GM23338 (cell line): ENCODE measurements around the gene RPRD1A. TPM values are rescaled to one million over a fixed set of nuclear protein-coding genes. Genes with fewer than 3 reads are reported as not detected.

Experiments used
- ATAC-seq: fragments of 200-7000 bp; cut with Tn5 transposase; 3 replicates; pipeline ENCODE4 v1.9.1; 2020
- DNase-seq: peaks from one replicate; pipeline ENCODE4 v3.0.0-alpha.2; 2015; ENCODE audit warnings: low spot score
- H2AFZ ChIP-seq: fragments of 200-600 bp; sonication (generic); 2 replicates; pipeline ENCODE4 v1.8.0; 2016; ENCODE audit warnings: antibody characterized with exemption, mild to moderate bottlenecking, moderate library complexity
- H3F3A ChIP-seq: fragments of 200-600 bp; sonication (generic); replicated peaks from 2 replicates; pipeline ENCODE4 v1.8.0; 2017; ENCODE audit warnings: antibody characterized with exemption, mixed run types, low read depth
- H3K27ac ChIP-seq: fragments of 200-600 bp; sonication (generic); 2 replicates; pipeline ENCODE4 v1.6.1; 2016; ENCODE audit warnings: low read depth
- H3K27me3 ChIP-seq: fragments of 200-600 bp; sonication (generic); 2 replicates; pipeline ENCODE4 v1.8.0; 2016; ENCODE audit warnings: mild to moderate bottlenecking, mixed run types, moderate library complexity; ENCODE audit not compliant: insufficient read depth
- H3K36me3 ChIP-seq: fragments of 200-600 bp; sonication (generic); 2 replicates; pipeline ENCODE4 v1.8.0; 2016; ENCODE audit warnings: mild to moderate bottlenecking; ENCODE audit not compliant: insufficient read depth
- H3K4me1 ChIP-seq: fragments of 200-600 bp; sonication (generic); 2 replicates; pipeline ENCODE4 v1.8.0; 2016; ENCODE audit warnings: mild to moderate bottlenecking, moderate library complexity; ENCODE audit not compliant: insufficient read depth
- H3K4me2 ChIP-seq: fragments of 200-600 bp; sonication (generic); 2 replicates; pipeline ENCODE4 v1.7.1; 2017; ENCODE audit warnings: mixed run types
- H3K4me3 ChIP-seq: fragments of 200-600 bp; sonication (generic); 2 replicates; pipeline ENCODE4 v1.6.1; 2016; ENCODE audit warnings: mixed run types
- H3K79me2 ChIP-seq: fragments of 200-600 bp; sonication (generic); replicated peaks from 2 replicates; pipeline ENCODE4 v1.8.0; 2017; ENCODE audit warnings: mild to moderate bottlenecking; ENCODE audit not compliant: insufficient read depth
- H3K9me2 ChIP-seq: fragments of 200-600 bp; sonication (generic); 2 replicates; pipeline ENCODE4 v1.8.0; 2017; ENCODE audit not compliant: insufficient read depth
- H4K20me1 ChIP-seq: fragments of 200-600 bp; sonication (generic); replicated peaks from 2 replicates; pipeline ENCODE4 v1.8.0; 2017; ENCODE audit warnings: mild to moderate bottlenecking; ENCODE audit not compliant: insufficient read depth
- H3K27ac Mint-ChIP-seq: 2 replicates; pipeline ENCODE4 v1.8.0; 2020; ENCODE audit warnings: inconsistent platforms, mild to moderate bottlenecking, moderate library complexity, mixed read lengths
- H3K27me3 Mint-ChIP-seq: 3 replicates; pipeline ENCODE4 v1.8.0; 2022; ENCODE audit warnings: low read depth, mild to moderate bottlenecking, moderate library complexity, mixed read lengths, inconsistent platforms; ENCODE audit not compliant: insufficient read depth, poor library complexity
- H3K36me3 Mint-ChIP-seq: 3 replicates; pipeline ENCODE4 v1.8.0; 2021; ENCODE audit warnings: low read depth, mild to moderate bottlenecking, inconsistent platforms, moderate library complexity, mixed read lengths
- H3K4me1 Mint-ChIP-seq: 3 replicates; pipeline ENCODE4 v1.8.0; 2020; ENCODE audit warnings: mild to moderate bottlenecking, inconsistent platforms, mixed read lengths
- H3K4me3 Mint-ChIP-seq: 3 replicates; pipeline ENCODE4 v1.8.0; 2021; ENCODE audit warnings: moderate library complexity, mild to moderate bottlenecking, inconsistent platforms, mixed read lengths
- H3K9me3 Mint-ChIP-seq: 3 replicates; pipeline ENCODE4 v1.8.0; 2020; ENCODE audit warnings: moderate library complexity, mild to moderate bottlenecking, inconsistent platforms, mixed read lengths
- CREB1 ChIP-seq: fragments of 250-450 bp; sonication (Bioruptor Pico); IDR thresholded peaks from 2 replicates; pipeline ENCODE4 v1.5.0; 2020; ENCODE audit warnings: low read depth, mild to moderate bottlenecking, moderate library complexity
- EZH2 ChIP-seq: fragments of 200-600 bp; sonication (generic); IDR thresholded peaks from one replicate; pipeline ENCODE4 v1.8.0; 2017; ENCODE audit warnings: antibody characterized with exemption, mild to moderate bottlenecking, low read depth; ENCODE audit not compliant: unreplicated experiment
- JUNB ChIP-seq: IDR thresholded peaks from one replicate; pipeline ENCODE4 v1.6.1; 2016; ENCODE audit warnings: antibody characterized with exemption; ENCODE audit not compliant: unreplicated experiment
- NANOG ChIP-seq: IDR thresholded peaks from 2 replicates; pipeline ENCODE4 v1.6.1; 2016; ENCODE audit warnings: antibody characterized with exemption, borderline replicate concordance
- POLR2AphosphoS5 ChIP-seq: IDR thresholded peaks from 2 replicates; pipeline ENCODE4 v1.6.1; 2016; ENCODE audit warnings: antibody characterized with exemption, low read depth
- REST ChIP-seq: IDR thresholded peaks from one replicate; pipeline ENCODE4 v1.6.1; 2018; ENCODE audit warnings: antibody characterized with exemption; ENCODE audit not compliant: unreplicated experiment
- STAT1 ChIP-seq: IDR thresholded peaks from one replicate; pipeline ENCODE4 v1.6.1; 2016; ENCODE audit warnings: antibody characterized with exemption; ENCODE audit not compliant: unreplicated experiment
- ZNF331 ChIP-seq: fragments of 250-450 bp; sonication (Bioruptor Pico); IDR thresholded peaks from 2 replicates; pipeline ENCODE4 v1.5.0; 2020; ENCODE audit warnings: low read depth, mild to moderate bottlenecking, moderate library complexity
- polyA plus RNA-seq: library from polyadenylated mRNA; unstranded; fragments of >200 nt; fragmentation: Nextera tagmentation; extraction: Ambion mirVana; gene quantifications from 2 replicates; pipeline ENCODE4 v1.2.1, GENCODE V29; 2016
- total RNA-seq: library from RNA; depleted of rRNA; stranded (reverse); fragments of >200 nt; shearing (Covaris generic); gene quantifications from 2 replicates; pipeline ENCODE4 v1.2.3, GENCODE V29; 2014
- TF ChIP-seq, protein P1 (sequence below): IDR thresholded peaks from 2 replicates; pipeline ENCODE4 v1.6.1; 2016; ENCODE audit warnings: antibody characterized with exemption
- TF ChIP-seq, protein P2 (sequence below): fragments of 250-450 bp; sonication (Bioruptor Pico); IDR thresholded peaks from 2 replicates; pipeline ENCODE4 v1.5.0; 2020; ENCODE audit warnings: mild to moderate bottlenecking, moderate library complexity

The RPRD1A gene
- total and polyA plus RNA-seq, 2 experiments from 2014 or later: 67.9 to 157 TPM

DNA sequence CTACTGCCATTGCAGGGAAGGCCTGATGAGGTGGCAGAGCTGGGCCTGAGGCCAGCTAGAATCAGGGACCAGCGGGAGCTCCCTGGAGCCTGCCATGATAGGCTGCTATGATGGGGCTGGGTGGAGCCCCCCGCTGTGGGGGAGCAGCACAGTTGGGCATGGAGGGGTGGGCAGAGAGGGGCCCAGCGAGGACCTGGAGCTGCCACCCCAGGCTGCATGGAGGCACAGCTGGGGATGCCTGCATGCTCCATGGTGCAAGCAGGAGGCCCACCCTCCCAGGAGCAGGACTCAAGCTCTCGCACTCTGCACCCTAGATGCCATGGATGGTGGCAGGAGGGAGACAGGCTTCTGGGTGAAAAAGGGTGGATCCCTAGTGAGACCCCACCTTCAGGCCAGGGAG is 17.8 kb upstream of the RPRD1A start (continued):
- TF ChIP-seq REST (no peak), JUNB (no peak)

DNA sequence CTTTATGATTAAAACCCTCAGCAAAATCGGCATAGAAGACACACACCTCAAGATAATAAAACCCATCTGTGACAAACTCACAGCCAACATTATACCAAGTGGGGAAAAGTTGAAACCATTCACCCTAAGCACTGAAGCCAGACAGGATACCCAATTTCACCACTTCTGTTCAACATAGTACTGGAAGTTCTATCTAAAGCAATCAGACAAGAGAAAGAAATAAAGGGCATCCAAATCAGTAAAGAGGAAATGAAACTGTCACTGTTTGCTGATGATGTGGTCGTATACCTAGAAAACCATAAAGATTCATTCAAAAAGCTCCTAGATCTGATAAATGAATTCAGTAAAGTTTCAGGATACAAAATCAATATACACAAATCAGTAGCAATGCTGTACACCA is 16.4 kb upstream of the RPRD1A start:
- Histone ChIP-seq H3K27me3 (no peaks in the 10 kb centered on the region), H4K20me1 (no peaks in the 10 kb centered on the region), H3K79me2 (no peaks in the 10 kb centered on the region), H3K4me1 (no peaks in the 10 kb centered on the region), H3K4me3 (no peak overlapping the region), H2AFZ (no peak overlapping the region), H3K4me2 (no peak overlapping the region), H3K9me2 (no peaks in the 10 kb centered on the region), H3K36me3 (no peaks in the 10 kb centered on the region), H3K27ac (no peak overlapping the region), H3F3A (no peaks in the 10 kb centered on the region)
- Mint-ChIP-seq H3K36me3 (peaks cover 3% of the 10 kb centered on the region; the same call in 1 of the 3 replicates), H3K4me3 (no peak overlapping the region), H3K4me1 (no peaks in the 10 kb centered on the region; the same call in 2 of the 3 replicates), H3K27ac (no peak overlapping the region), H3K9me3 (peaks cover 28% of the 10 kb centered on the region), H3K27me3 (peaks cover 5% of the 10 kb centered on the region)
- DNase-seq (no peak), ATAC-seq (no peak)
- TF ChIP-seq POLR2AphosphoS5 (no peak), EZH2 (no peak), JUNB (no peak), STAT1 (no peak), NANOG (no peak), CREB1 (no peak), ZNF331 (CRISPR knock-in tag) (no peak), REST (no peak)
- TF ChIP-seq, protein P1, sequence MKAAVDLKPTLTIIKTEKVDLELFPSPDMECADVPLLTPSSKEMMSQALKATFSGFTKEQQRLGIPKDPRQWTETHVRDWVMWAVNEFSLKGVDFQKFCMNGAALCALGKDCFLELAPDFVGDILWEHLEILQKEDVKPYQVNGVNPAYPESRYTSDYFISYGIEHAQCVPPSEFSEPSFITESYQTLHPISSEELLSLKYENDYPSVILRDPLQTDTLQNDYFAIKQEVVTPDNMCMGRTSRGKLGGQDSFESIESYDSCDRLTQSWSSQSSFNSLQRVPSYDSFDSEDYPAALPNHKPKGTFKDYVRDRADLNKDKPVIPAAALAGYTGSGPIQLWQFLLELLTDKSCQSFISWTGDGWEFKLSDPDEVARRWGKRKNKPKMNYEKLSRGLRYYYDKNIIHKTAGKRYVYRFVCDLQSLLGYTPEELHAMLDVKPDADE: no peak
- TF ChIP-seq, protein P2, sequence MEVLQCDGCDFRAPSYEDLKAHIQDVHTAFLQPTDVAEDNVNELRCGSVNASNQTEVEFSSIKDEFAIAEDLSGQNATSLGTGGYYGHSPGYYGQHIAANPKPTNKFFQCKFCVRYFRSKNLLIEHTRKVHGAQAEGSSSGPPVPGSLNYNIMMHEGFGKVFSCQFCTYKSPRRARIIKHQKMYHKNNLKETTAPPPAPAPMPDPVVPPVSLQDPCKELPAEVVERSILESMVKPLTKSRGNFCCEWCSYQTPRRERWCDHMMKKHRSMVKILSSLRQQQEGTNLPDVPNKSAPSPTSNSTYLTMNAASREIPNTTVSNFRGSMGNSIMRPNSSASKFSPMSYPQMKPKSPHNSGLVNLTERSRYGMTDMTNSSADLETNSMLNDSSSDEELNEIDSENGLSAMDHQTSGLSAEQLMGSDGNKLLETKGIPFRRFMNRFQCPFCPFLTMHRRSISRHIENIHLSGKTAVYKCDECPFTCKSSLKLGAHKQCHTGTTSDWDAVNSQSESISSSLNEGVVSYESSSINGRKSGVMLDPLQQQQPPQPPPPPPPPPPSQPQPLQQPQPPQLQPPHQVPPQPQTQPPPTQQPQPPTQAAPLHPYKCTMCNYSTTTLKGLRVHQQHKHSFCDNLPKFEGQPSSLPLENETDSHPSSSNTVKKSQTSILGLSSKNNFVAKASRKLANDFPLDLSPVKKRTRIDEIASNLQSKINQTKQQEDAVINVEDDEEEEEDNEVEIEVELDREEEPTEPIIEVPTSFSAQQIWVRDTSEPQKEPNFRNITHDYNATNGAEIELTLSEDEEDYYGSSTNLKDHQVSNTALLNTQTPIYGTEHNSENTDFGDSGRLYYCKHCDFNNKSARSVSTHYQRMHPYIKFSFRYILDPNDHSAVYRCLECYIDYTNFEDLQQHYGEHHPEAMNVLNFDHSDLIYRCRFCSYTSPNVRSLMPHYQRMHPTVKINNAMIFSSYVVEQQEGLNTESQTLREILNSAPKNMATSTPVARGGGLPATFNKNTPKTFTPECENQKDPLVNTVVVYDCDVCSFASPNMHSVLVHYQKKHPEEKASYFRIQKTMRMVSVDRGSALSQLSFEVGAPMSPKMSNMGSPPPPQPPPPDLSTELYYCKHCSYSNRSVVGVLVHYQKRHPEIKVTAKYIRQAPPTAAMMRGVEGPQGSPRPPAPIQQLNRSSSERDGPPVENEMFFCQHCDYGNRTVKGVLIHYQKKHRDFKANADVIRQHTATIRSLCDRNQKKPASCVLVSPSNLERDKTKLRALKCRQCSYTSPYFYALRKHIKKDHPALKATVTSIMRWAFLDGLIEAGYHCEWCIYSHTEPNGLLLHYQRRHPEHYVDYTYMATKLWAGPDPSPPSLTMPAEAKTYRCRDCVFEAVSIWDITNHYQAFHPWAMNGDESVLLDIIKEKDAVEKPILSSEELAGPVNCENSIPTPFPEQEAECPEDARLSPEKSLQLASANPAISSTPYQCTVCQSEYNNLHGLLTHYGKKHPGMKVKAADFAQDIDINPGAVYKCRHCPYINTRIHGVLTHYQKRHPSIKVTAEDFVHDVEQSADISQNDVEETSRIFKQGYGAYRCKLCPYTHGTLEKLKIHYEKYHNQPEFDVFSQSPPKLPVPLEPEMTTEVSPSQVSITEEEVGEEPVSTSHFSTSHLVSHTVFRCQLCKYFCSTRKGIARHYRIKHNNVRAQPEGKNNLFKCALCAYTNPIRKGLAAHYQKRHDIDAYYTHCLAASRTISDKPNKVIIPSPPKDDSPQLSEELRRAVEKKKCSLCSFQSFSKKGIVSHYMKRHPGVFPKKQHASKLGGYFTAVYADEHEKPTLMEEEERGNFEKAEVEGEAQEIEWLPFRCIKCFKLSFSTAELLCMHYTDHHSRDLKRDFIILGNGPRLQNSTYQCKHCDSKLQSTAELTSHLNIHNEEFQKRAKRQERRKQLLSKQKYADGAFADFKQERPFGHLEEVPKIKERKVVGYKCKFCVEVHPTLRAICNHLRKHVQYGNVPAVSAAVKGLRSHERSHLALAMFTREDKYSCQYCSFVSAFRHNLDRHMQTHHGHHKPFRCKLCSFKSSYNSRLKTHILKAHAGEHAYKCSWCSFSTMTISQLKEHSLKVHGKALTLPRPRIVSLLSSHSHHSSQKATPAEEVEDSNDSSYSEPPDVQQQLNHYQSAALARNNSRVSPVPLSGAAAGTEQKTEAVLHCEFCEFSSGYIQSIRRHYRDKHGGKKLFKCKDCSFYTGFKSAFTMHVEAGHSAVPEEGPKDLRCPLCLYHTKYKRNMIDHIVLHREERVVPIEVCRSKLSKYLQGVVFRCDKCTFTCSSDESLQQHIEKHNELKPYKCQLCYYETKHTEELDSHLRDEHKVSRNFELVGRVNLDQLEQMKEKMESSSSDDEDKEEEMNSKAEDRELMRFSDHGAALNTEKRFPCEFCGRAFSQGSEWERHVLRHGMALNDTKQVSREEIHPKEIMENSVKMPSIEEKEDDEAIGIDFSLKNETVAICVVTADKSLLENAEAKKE (CRISPR knock-in tag): no peak
